HEK293 (cell line): ENCODE data around the gene CYP4F22.
A peak's percentile ranks its signal among the peaks of the same experiment; 100 is the strongest.

Experiments used
- CTCF ChIA-PET: fragments of 350-600 bp; formaldehyde crosslinking; extraction: SDS; loops from one replicate; lab custom pipeline; 2021; ENCODE audit warnings: antibody characterized with exemption; lab: Yijun Ruan, JAX
- POLR2A ChIA-PET: fragments of 300-600 bp; formaldehyde crosslinking; extraction: SDS; loops from one replicate; lab custom pipeline; 2020; ENCODE audit warnings: antibody characterized with exemption, inconsistent platforms; lab: Yijun Ruan, JAX
- H3K27ac ChIP-seq: fragments of 200-500 bp; sonication (Bioruptor generic); 2 replicates; pipeline ENCODE4 v1.5.1; 2014; ENCODE audit warnings: low read depth, low read length, control low read depth, inconsistent platforms; ENCODE audit errors: extremely low read depth
- H3K36me3 ChIP-seq, 2 experiments: fragments of 200-500 bp in 1 of 2; sonication (Bioruptor generic) in 1 of 2; 1 replicate in 1 of 2; 2 replicates in 1 of 2; pipeline ENCODE4 v1.5.1; 2014 to 2017; ENCODE audit warnings: inconsistent platforms in 2 of 2, low read length in 2 of 2; ENCODE audit not compliant: control insufficient read depth in 2 of 2, insufficient read depth in 1 of 2
- H3K4me1 ChIP-seq: fragments of 200-500 bp; sonication (Bioruptor generic); 2 replicates; pipeline ENCODE4 v1.5.1; 2014; ENCODE audit warnings: mild to moderate bottlenecking, low read length, inconsistent platforms; ENCODE audit not compliant: control insufficient read depth, insufficient read depth
- H3K4me3 ChIP-seq: 2 replicates; pipeline ENCODE4 v1.5.1; 2011; ENCODE audit warnings: low read depth, mild to moderate bottlenecking, control low read depth, low read length, moderate library complexity
- H3K9me3 ChIP-seq: fragments of 200-500 bp; sonication (Bioruptor generic); 2 replicates; pipeline ENCODE4 v1.5.1; 2014; ENCODE audit warnings: low read depth, low read length, inconsistent platforms; ENCODE audit not compliant: control insufficient read depth, insufficient read depth
- GLI2 ChIP-seq: fragments of 450-650 bp; formaldehyde crosslinking; IDR thresholded peaks from 2 replicates; pipeline ENCODE4; 2017; ENCODE audit warnings: missing biosample characterization, missing genetic modification characterization, low read depth, borderline replicate concordance
- KLF8 ChIP-seq: fragments of 450-650 bp; formaldehyde crosslinking; IDR thresholded peaks from 2 replicates; pipeline ENCODE4 v1.5.1; 2016; ENCODE audit warnings: missing biosample characterization, missing genetic modification characterization
- REPIN1 ChIP-seq: fragments of 450-650 bp; formaldehyde crosslinking; IDR thresholded peaks from 2 replicates; pipeline ENCODE4 v1.5.1; 2017; ENCODE audit warnings: missing biosample characterization, missing genetic modification characterization, low read depth
- WT1 ChIP-seq: fragments of 450-650 bp; formaldehyde crosslinking; IDR thresholded peaks from 2 replicates; pipeline ENCODE4 v1.5.1; 2016; ENCODE audit warnings: missing biosample characterization, missing genetic modification characterization
- ZBTB17 ChIP-seq: fragments of 450-650 bp; formaldehyde crosslinking; IDR thresholded peaks from 2 replicates; pipeline ENCODE4 v1.5.1; 2016; ENCODE audit warnings: missing biosample characterization, missing genetic modification characterization
- ZBTB48 ChIP-seq: fragments of 450-650 bp; formaldehyde crosslinking; IDR thresholded peaks from 2 replicates; pipeline ENCODE4 v1.5.1; 2016; ENCODE audit warnings: missing biosample characterization, missing genetic modification characterization
- ZBTB8A ChIP-seq: fragments of 450-650 bp; formaldehyde crosslinking; IDR thresholded peaks from 2 replicates; pipeline ENCODE4 v1.5.1; 2016; ENCODE audit warnings: missing biosample characterization, missing genetic modification characterization
- ZEB2 ChIP-seq: fragments of 450-650 bp; formaldehyde crosslinking; IDR thresholded peaks from 2 replicates; pipeline ENCODE4 v1.5.1; 2016; ENCODE audit warnings: missing biosample characterization, missing genetic modification characterization
- ZNF184 ChIP-seq: fragments of 450-650 bp; IDR thresholded peaks from 2 replicates; pipeline ENCODE4 v1.5.1; 2018; ENCODE audit warnings: missing biosample characterization, mild to moderate bottlenecking, missing genetic modification characterization
- ZNF214 ChIP-seq: fragments of 450-650 bp; formaldehyde crosslinking; IDR thresholded peaks from 2 replicates; pipeline ENCODE4 v1.5.1; 2017; ENCODE audit warnings: missing biosample characterization, mild to moderate bottlenecking, missing genetic modification characterization, borderline replicate concordance
- ZNF24 ChIP-seq: fragments of 450-650 bp; formaldehyde crosslinking; IDR thresholded peaks from 2 replicates; pipeline ENCODE4 v1.5.1; 2016; ENCODE audit warnings: missing biosample characterization, missing genetic modification characterization
- ZNF350 ChIP-seq: fragments of 450-650 bp; formaldehyde crosslinking; IDR thresholded peaks from 2 replicates; pipeline ENCODE4 v1.5.0; 2017; ENCODE audit warnings: missing biosample characterization, mild to moderate bottlenecking, missing genetic modification characterization
- ZNF354C ChIP-seq: fragments of 450-650 bp; formaldehyde crosslinking; IDR thresholded peaks from 2 replicates; pipeline ENCODE4 v1.5.1; 2016; ENCODE audit warnings: missing biosample characterization, missing genetic modification characterization, low read depth, borderline replicate concordance
- ZNF366 ChIP-seq: fragments of 450-650 bp; formaldehyde crosslinking; conservative IDR thresholded peaks from 2 replicates; pipeline ENCODE4 v1.5.1; 2016; ENCODE audit warnings: missing biosample characterization, missing genetic modification characterization
- ZNF596 ChIP-seq: fragments of 450-650 bp; IDR thresholded peaks from 2 replicates; pipeline ENCODE4 v1.5.0; 2018; ENCODE audit warnings: missing biosample characterization, mild to moderate bottlenecking, missing genetic modification characterization, moderate library complexity
- TF ChIP-seq, protein P1 (sequence below): fragments of 450-650 bp; formaldehyde crosslinking; IDR thresholded peaks from 2 replicates; pipeline ENCODE4 v1.5.1; 2016; ENCODE audit warnings: missing biosample characterization, missing genetic modification characterization
- TF ChIP-seq, protein P2 (sequence below): fragments of 450-650 bp; formaldehyde crosslinking; IDR thresholded peaks from 2 replicates; pipeline ENCODE4 v1.5.1; 2016; ENCODE audit warnings: missing biosample characterization, missing genetic modification characterization
- TF ChIP-seq, protein P3 (sequence below): fragments of 450-650 bp; formaldehyde crosslinking; IDR thresholded peaks from 2 replicates; pipeline ENCODE4 v1.5.1; 2017; ENCODE audit warnings: missing biosample characterization, missing genetic modification characterization
- TF ChIP-seq, protein P4 (sequence below): fragments of 450-650 bp; formaldehyde crosslinking; IDR thresholded peaks from 2 replicates; pipeline ENCODE4 v1.5.1; 2016; ENCODE audit warnings: missing biosample characterization, missing genetic modification characterization
- TF ChIP-seq, protein P5 (sequence below): fragments of 450-650 bp; formaldehyde crosslinking; IDR thresholded peaks from 2 replicates; pipeline ENCODE4 v1.5.1; 2016; ENCODE audit warnings: missing biosample characterization, missing genetic modification characterization
- TF ChIP-seq, protein P6 (sequence below): fragments of 450-650 bp; formaldehyde crosslinking; IDR thresholded peaks from 2 replicates; pipeline ENCODE4 v1.5.1; 2016; ENCODE audit warnings: missing biosample characterization, missing genetic modification characterization
- TF ChIP-seq, protein P7 (sequence below): fragments of 450-650 bp; formaldehyde crosslinking; IDR thresholded peaks from 2 replicates; pipeline ENCODE4 v1.5.1; 2016; ENCODE audit warnings: missing biosample characterization, missing genetic modification characterization
- TF ChIP-seq, protein P8 (sequence below): fragments of 450-650 bp; formaldehyde crosslinking; IDR thresholded peaks from 2 replicates; pipeline ENCODE4 v1.5.1; 2016; ENCODE audit warnings: missing biosample characterization, missing genetic modification characterization

The CYP4F22 gene

DNA sequence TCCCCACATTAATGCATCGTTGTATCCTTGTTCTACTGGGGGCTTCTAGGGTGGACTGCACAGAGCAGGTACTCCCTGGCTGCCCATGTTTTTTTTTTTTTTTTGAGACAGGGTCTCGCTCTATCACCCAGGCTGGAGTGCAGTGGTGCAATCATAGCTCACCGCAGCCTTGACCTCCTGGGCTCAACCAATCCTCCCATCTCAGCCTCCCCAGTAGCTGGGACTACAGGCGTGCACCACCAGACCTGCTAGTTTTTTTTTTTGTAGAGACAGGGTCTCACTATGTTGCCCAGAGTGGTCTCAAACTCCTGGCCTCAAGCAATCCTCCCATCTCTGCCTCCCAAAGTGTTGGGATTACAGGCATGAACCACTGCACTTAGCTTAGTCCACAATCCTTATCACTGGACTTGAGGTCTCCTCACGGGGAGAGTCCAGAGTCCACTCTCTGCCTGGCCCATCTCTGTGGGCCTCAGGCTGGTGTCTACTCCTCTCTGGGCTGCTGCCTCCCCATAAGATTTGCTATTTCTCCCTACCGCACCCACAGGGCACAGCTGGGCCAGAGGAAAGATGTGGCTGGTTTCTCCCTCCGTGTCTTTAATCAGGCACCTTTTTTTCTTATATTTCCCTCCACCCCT lies 56.3 kb downstream of the CYP4F22 start (continued):
- TF ChIP-seq, protein P1, sequence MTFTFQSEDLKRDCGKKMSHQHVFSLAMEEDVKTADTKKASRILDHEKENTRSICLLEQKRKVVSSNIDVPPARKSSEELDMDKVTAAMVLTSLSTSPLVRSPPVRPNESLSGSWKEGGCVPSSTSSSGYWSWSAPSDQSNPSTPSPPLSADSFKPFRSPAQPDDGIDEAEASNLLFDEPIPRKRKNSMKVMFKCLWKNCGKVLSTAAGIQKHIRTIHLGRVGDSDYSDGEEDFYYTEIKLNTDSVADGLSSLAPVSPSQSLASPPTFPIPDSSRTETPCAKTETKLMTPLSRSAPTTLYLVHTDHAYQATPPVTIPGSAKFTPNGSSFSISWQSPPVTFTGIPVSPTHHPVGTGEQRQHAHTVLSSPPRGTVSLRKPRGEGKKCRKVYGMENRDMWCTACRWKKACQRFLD (tag by site-specific recombination): no peak
- TF ChIP-seq, protein P2, sequence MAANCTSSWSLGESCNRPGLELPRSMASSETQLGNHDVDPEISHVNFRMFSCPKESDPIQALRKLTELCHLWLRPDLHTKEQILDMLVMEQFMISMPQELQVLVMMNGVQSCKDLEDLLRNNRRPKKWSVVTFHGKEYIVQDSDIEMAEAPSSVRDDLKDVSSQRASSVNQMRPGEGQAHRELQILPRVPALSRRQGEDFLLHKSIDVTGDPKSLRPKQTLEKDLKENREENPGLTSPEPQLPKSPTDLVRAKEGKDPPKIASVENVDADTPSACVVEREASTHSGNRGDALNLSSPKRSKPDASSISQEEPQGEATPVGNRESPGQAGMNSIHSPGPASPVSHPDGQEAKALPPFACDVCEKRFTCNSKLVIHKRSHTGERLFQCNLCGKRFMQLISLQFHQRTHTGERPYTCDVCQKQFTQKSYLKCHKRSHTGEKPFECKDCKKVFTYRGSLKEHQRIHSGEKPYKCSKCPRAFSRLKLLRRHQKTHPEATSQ (tag by site-specific recombination): no peak
- TF ChIP-seq, protein P3, sequence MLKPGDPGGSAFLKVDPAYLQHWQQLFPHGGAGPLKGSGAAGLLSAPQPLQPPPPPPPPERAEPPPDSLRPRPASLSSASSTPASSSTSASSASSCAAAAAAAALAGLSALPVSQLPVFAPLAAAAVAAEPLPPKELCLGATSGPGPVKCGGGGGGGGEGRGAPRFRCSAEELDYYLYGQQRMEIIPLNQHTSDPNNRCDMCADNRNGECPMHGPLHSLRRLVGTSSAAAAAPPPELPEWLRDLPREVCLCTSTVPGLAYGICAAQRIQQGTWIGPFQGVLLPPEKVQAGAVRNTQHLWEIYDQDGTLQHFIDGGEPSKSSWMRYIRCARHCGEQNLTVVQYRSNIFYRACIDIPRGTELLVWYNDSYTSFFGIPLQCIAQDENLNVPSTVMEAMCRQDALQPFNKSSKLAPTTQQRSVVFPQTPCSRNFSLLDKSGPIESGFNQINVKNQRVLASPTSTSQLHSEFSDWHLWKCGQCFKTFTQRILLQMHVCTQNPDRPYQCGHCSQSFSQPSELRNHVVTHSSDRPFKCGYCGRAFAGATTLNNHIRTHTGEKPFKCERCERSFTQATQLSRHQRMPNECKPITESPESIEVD (tag by site-specific recombination): no peak
- TF ChIP-seq, protein P4, sequence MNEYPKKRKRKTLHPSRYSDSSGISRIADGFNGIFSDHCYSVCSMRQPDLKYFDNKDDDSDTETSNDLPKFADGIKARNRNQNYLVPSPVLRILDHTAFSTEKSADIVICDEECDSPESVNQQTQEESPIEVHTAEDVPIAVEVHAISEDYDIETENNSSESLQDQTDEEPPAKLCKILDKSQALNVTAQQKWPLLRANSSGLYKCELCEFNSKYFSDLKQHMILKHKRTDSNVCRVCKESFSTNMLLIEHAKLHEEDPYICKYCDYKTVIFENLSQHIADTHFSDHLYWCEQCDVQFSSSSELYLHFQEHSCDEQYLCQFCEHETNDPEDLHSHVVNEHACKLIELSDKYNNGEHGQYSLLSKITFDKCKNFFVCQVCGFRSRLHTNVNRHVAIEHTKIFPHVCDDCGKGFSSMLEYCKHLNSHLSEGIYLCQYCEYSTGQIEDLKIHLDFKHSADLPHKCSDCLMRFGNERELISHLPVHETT (tag by site-specific recombination): no peak
- TF ChIP-seq, protein P5, sequence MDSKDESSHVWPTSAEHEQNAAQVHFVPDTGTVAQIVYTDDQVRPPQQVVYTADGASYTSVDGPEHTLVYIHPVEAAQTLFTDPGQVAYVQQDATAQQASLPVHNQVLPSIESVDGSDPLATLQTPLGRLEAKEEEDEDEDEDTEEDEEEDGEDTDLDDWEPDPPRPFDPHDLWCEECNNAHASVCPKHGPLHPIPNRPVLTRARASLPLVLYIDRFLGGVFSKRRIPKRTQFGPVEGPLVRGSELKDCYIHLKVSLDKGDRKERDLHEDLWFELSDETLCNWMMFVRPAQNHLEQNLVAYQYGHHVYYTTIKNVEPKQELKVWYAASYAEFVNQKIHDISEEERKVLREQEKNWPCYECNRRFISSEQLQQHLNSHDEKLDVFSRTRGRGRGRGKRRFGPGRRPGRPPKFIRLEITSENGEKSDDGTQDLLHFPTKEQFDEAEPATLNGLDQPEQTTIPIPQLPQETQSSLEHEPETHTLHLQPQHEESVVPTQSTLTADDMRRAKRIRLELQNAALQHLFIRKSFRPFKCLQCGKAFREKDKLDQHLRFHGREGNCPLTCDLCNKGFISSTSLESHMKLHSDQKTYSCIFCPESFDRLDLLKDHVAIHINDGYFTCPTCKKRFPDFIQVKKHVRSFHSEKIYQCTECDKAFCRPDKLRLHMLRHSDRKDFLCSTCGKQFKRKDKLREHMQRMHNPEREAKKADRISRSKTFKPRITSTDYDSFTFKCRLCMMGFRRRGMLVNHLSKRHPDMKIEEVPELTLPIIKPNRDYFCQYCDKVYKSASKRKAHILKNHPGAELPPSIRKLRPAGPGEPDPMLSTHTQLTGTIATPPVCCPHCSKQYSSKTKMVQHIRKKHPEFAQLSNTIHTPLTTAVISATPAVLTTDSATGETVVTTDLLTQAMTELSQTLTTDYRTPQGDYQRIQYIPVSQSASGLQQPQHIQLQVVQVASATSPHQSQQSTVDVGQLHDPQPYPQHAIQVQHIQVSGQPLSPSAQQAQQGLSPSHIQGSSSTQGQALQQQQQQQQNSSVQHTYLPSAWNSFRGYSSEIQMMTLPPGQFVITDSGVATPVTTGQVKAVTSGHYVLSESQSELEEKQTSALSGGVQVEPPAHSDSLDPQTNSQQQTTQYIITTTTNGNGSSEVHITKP (tag by site-specific recombination): no peak
- TF ChIP-seq ZNF184 (tag by site-specific recombination) (no peak), ZNF596 (tag by site-specific recombination) (no peak), WT1 (tag by site-specific recombination) (no peak), ZNF214 (no peak), REPIN1 (no peak)

DNA sequence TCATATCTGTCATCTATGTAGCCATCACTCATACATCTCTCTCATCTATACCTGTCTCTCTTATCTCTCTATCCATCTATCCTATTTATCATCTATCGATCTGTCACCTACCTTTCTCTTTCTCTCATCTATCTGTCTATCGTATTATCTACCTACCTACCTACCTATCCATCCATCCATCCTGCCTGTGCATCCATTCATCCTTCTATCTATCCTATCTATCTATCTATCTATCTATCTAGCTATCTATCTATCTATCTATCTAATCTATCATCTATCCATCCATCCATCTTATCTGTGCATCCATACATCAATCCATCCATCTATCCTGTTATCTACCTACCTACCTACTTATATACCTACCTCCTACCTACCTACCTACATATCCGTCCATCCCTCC lies 62.1 kb downstream of the CYP4F22 start:
- Histone ChIP-seq H3K9me3 (no peaks in the 10 kb centered on the region), H3K27ac (no peak overlapping the region), H3K36me3 (no peaks in the 10 kb centered on the region), H3K4me1 (no peaks in the 10 kb centered on the region), H3K4me3 (no peak overlapping the region)
- CTCF ChIA-PET: no interaction called here
- POLR2A ChIA-PET: no interaction called here
- TF ChIP-seq GLI2 (tag by site-specific recombination) (no peak), KLF8 (tag by site-specific recombination) (no peak), ZNF366 (tag by site-specific recombination) (peak; percentile 69), ZEB2 (tag by site-specific recombination) (no peak), ZNF354C (tag by site-specific recombination) (no peak), ZNF350 (no peak), ZNF184 (tag by site-specific recombination) (no peak), ZBTB48 (no peak), ZBTB17 (peak; percentile 81), ZNF24 (no peak), ZBTB8A (tag by site-specific recombination) (no peak), REPIN1 (no peak)
- TF ChIP-seq, protein P6, sequence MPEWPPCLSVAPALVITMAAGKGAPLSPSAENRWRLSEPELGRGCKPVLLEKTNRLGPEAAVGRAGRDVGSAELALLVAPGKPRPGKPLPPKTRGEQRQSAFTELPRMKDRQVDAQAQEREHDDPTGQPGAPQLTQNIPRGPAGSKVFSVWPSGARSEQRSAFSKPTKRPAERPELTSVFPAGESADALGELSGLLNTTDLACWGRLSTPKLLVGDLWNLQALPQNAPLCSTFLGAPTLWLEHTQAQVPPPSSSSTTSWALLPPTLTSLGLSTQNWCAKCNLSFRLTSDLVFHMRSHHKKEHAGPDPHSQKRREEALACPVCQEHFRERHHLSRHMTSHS (tag by site-specific recombination): no peak
- TF ChIP-seq, protein P7, sequence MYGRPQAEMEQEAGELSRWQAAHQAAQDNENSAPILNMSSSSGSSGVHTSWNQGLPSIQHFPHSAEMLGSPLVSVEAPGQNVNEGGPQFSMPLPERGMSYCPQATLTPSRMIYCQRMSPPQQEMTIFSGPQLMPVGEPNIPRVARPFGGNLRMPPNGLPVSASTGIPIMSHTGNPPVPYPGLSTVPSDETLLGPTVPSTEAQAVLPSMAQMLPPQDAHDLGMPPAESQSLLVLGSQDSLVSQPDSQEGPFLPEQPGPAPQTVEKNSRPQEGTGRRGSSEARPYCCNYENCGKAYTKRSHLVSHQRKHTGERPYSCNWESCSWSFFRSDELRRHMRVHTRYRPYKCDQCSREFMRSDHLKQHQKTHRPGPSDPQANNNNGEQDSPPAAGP (tag by site-specific recombination): no peak
- TF ChIP-seq, protein P8, sequence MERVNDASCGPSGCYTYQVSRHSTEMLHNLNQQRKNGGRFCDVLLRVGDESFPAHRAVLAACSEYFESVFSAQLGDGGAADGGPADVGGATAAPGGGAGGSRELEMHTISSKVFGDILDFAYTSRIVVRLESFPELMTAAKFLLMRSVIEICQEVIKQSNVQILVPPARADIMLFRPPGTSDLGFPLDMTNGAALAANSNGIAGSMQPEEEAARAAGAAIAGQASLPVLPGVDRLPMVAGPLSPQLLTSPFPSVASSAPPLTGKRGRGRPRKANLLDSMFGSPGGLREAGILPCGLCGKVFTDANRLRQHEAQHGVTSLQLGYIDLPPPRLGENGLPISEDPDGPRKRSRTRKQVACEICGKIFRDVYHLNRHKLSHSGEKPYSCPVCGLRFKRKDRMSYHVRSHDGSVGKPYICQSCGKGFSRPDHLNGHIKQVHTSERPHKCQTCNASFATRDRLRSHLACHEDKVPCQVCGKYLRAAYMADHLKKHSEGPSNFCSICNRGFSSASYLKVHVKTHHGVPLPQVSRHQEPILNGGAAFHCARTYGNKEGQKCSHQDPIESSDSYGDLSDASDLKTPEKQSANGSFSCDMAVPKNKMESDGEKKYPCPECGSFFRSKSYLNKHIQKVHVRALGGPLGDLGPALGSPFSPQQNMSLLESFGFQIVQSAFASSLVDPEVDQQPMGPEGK (tag by site-specific recombination): no peak
